GM23338 (cell line): ENCODE data around the gene SLC45A3. TPM values are rescaled to one million over a fixed set of nuclear protein-coding genes. Genes with fewer than 3 reads are reported as not detected.

Experiments
- ATAC-seq: fragments of 200-7000 bp; cut with Tn5 transposase; 3 replicates; pipeline ENCODE4 v1.9.1; 2020
- DNase-seq: peaks from one replicate; pipeline ENCODE4 v3.0.0-alpha.2; 2015; ENCODE audit warnings: low spot score
- H2AFZ ChIP-seq: fragments of 200-600 bp; sonication (generic); 2 replicates; pipeline ENCODE4 v1.8.0; 2016; ENCODE audit warnings: antibody characterized with exemption, mild to moderate bottlenecking, moderate library complexity
- H3F3A ChIP-seq: fragments of 200-600 bp; sonication (generic); replicated peaks from 2 replicates; pipeline ENCODE4 v1.8.0; 2017; ENCODE audit warnings: antibody characterized with exemption, mixed run types, low read depth
- H3K27ac ChIP-seq: fragments of 200-600 bp; sonication (generic); 2 replicates; pipeline ENCODE4 v1.6.1; 2016; ENCODE audit warnings: low read depth
- H3K27me3 ChIP-seq: fragments of 200-600 bp; sonication (generic); 2 replicates; pipeline ENCODE4 v1.8.0; 2016; ENCODE audit warnings: mild to moderate bottlenecking, mixed run types, moderate library complexity; ENCODE audit not compliant: insufficient read depth
- H3K36me3 ChIP-seq: fragments of 200-600 bp; sonication (generic); 2 replicates; pipeline ENCODE4 v1.8.0; 2016; ENCODE audit warnings: mild to moderate bottlenecking; ENCODE audit not compliant: insufficient read depth
- H3K4me1 ChIP-seq: fragments of 200-600 bp; sonication (generic); 2 replicates; pipeline ENCODE4 v1.8.0; 2016; ENCODE audit warnings: mild to moderate bottlenecking, moderate library complexity; ENCODE audit not compliant: insufficient read depth
- H3K4me2 ChIP-seq: fragments of 200-600 bp; sonication (generic); 2 replicates; pipeline ENCODE4 v1.7.1; 2017; ENCODE audit warnings: mixed run types
- H3K4me3 ChIP-seq: fragments of 200-600 bp; sonication (generic); 2 replicates; pipeline ENCODE4 v1.6.1; 2016; ENCODE audit warnings: mixed run types
- H3K79me2 ChIP-seq: fragments of 200-600 bp; sonication (generic); replicated peaks from 2 replicates; pipeline ENCODE4 v1.8.0; 2017; ENCODE audit warnings: mild to moderate bottlenecking; ENCODE audit not compliant: insufficient read depth
- H3K9me2 ChIP-seq: fragments of 200-600 bp; sonication (generic); 2 replicates; pipeline ENCODE4 v1.8.0; 2017; ENCODE audit not compliant: insufficient read depth
- H4K20me1 ChIP-seq: fragments of 200-600 bp; sonication (generic); replicated peaks from 2 replicates; pipeline ENCODE4 v1.8.0; 2017; ENCODE audit warnings: mild to moderate bottlenecking; ENCODE audit not compliant: insufficient read depth
- H3K27ac Mint-ChIP-seq: 2 replicates; pipeline ENCODE4 v1.8.0; 2020; ENCODE audit warnings: inconsistent platforms, mild to moderate bottlenecking, moderate library complexity, mixed read lengths
- H3K27me3 Mint-ChIP-seq: 3 replicates; pipeline ENCODE4 v1.8.0; 2022; ENCODE audit warnings: low read depth, mild to moderate bottlenecking, moderate library complexity, mixed read lengths, inconsistent platforms; ENCODE audit not compliant: insufficient read depth, poor library complexity
- H3K36me3 Mint-ChIP-seq: 3 replicates; pipeline ENCODE4 v1.8.0; 2021; ENCODE audit warnings: low read depth, mild to moderate bottlenecking, inconsistent platforms, moderate library complexity, mixed read lengths
- H3K4me1 Mint-ChIP-seq: 3 replicates; pipeline ENCODE4 v1.8.0; 2020; ENCODE audit warnings: mild to moderate bottlenecking, inconsistent platforms, mixed read lengths
- H3K4me3 Mint-ChIP-seq: 3 replicates; pipeline ENCODE4 v1.8.0; 2021; ENCODE audit warnings: moderate library complexity, mild to moderate bottlenecking, inconsistent platforms, mixed read lengths
- H3K9me3 Mint-ChIP-seq: 3 replicates; pipeline ENCODE4 v1.8.0; 2020; ENCODE audit warnings: moderate library complexity, mild to moderate bottlenecking, inconsistent platforms, mixed read lengths
- CREB1 ChIP-seq: fragments of 250-450 bp; sonication (Bioruptor Pico); IDR thresholded peaks from 2 replicates; pipeline ENCODE4 v1.5.0; 2020; ENCODE audit warnings: low read depth, mild to moderate bottlenecking, moderate library complexity
- ETS1 ChIP-seq: IDR thresholded peaks from 2 replicates; pipeline ENCODE4 v1.6.1; 2016; ENCODE audit warnings: antibody characterized with exemption
- JUNB ChIP-seq: IDR thresholded peaks from one replicate; pipeline ENCODE4 v1.6.1; 2016; ENCODE audit warnings: antibody characterized with exemption; ENCODE audit not compliant: unreplicated experiment
- POLR2AphosphoS5 ChIP-seq: IDR thresholded peaks from 2 replicates; pipeline ENCODE4 v1.6.1; 2016; ENCODE audit warnings: antibody characterized with exemption, low read depth
- ZNF462 ChIP-seq: fragments of 250-450 bp; sonication (Bioruptor Pico); IDR thresholded peaks from 2 replicates; pipeline ENCODE4 v1.5.0; 2020; ENCODE audit warnings: mild to moderate bottlenecking, moderate library complexity
- polyA plus RNA-seq: library from polyadenylated mRNA; unstranded; fragments of >200 nt; fragmentation: Nextera tagmentation; extraction: Ambion mirVana; gene quantifications from 2 replicates; pipeline ENCODE4 v1.2.1, GENCODE V29; 2016
- total RNA-seq: library from RNA; depleted of rRNA; stranded (reverse); fragments of >200 nt; shearing (Covaris generic); gene quantifications from 2 replicates; pipeline ENCODE4 v1.2.3, GENCODE V29; 2014
- TF ChIP-seq, protein P1 (sequence below): IDR thresholded peaks from one replicate; pipeline ENCODE4 v1.6.1; 2018; ENCODE audit warnings: antibody characterized with exemption; ENCODE audit not compliant: unreplicated experiment
- TF ChIP-seq, protein P2 (sequence below), 2 experiments: fragments of 200-600 bp in 1 of 2; sonication (generic) in 1 of 2; conservative IDR thresholded peaks; 2 replicates each; pipeline versions ENCODE4 v1.5.1 to v1.6.1; 2016 to 2017; ENCODE audit warnings: antibody characterized with exemption in 2 of 2, low read depth in 2 of 2, mild to moderate bottlenecking in 2 of 2, moderate library complexity in 1 of 2

The SLC45A3 gene
- total and polyA plus RNA-seq, 2 experiments from 2014 or later: 4.7 to 16.0 TPM

- no peak for TF ChIP-seq ETS1
- TF ChIP-seq CREB1 (CRISPR knock-in tag): no peak
- TF ChIP-seq, protein P1, sequence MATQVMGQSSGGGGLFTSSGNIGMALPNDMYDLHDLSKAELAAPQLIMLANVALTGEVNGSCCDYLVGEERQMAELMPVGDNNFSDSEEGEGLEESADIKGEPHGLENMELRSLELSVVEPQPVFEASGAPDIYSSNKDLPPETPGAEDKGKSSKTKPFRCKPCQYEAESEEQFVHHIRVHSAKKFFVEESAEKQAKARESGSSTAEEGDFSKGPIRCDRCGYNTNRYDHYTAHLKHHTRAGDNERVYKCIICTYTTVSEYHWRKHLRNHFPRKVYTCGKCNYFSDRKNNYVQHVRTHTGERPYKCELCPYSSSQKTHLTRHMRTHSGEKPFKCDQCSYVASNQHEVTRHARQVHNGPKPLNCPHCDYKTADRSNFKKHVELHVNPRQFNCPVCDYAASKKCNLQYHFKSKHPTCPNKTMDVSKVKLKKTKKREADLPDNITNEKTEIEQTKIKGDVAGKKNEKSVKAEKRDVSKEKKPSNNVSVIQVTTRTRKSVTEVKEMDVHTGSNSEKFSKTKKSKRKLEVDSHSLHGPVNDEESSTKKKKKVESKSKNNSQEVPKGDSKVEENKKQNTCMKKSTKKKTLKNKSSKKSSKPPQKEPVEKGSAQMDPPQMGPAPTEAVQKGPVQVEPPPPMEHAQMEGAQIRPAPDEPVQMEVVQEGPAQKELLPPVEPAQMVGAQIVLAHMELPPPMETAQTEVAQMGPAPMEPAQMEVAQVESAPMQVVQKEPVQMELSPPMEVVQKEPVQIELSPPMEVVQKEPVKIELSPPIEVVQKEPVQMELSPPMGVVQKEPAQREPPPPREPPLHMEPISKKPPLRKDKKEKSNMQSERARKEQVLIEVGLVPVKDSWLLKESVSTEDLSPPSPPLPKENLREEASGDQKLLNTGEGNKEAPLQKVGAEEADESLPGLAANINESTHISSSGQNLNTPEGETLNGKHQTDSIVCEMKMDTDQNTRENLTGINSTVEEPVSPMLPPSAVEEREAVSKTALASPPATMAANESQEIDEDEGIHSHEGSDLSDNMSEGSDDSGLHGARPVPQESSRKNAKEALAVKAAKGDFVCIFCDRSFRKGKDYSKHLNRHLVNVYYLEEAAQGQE: no peak
Measured at GRCh38 chr1:205613854-205614412, 66.4 kb downstream of the SLC45A3 start (continued).

- Histone ChIP-seq H3K36me3 (peaks cover 26% of the 10 kb centered on the region), H4K20me1 (peaks cover 29% of the 10 kb centered on the region), H3K4me1 (no peaks in the 10 kb centered on the region), H3F3A (no peaks in the 10 kb centered on the region), H3K9me2 (no peaks in the 10 kb centered on the region), H2AFZ (no peak overlapping the region), H3K79me2 (peaks cover 36% of the 10 kb centered on the region), H3K4me3 (no peak overlapping the region), H3K4me2 (no peak overlapping the region), H3K27ac (no peak overlapping the region), H3K27me3 (no peaks in the 10 kb centered on the region)
- Mint-ChIP-seq H3K27ac (no peak overlapping the region), H3K4me3 (no peak overlapping the region), H3K36me3 (peaks cover 48% of the 10 kb centered on the region; the same call in 2 of the 3 replicates), H3K4me1 (0 out of 3 replicates have a peak, but pooled peaks cover 4% of the 10 kb centered on the region), H3K9me3 (no peaks in the 10 kb centered on the region), H3K27me3 (no peaks in the 10 kb centered on the region)
- DNase-seq (no peak), ATAC-seq (no peak)
- TF ChIP-seq, protein P1: no peak
- TF ChIP-seq JUNB: no peak
- no peak for TF ChIP-seq POLR2AphosphoS5
- TF ChIP-seq, protein P2, sequence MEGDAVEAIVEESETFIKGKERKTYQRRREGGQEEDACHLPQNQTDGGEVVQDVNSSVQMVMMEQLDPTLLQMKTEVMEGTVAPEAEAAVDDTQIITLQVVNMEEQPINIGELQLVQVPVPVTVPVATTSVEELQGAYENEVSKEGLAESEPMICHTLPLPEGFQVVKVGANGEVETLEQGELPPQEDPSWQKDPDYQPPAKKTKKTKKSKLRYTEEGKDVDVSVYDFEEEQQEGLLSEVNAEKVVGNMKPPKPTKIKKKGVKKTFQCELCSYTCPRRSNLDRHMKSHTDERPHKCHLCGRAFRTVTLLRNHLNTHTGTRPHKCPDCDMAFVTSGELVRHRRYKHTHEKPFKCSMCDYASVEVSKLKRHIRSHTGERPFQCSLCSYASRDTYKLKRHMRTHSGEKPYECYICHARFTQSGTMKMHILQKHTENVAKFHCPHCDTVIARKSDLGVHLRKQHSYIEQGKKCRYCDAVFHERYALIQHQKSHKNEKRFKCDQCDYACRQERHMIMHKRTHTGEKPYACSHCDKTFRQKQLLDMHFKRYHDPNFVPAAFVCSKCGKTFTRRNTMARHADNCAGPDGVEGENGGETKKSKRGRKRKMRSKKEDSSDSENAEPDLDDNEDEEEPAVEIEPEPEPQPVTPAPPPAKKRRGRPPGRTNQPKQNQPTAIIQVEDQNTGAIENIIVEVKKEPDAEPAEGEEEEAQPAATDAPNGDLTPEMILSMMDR (conservative IDR thresholded peaks at IDR 0.05; ENCODE audit: low read depth in 2 of 2): no peak
- TF ChIP-seq CREB1 (CRISPR knock-in tag): no peak
- no peak for TF ChIP-seq ZNF462
Measured at GRCh38 chr1:205612556-205612955, 67.8 kb downstream of the SLC45A3 start.
